GM12878 (cell line): ENCODE data around the gene RAMP2. TPM values are rescaled to one million over a fixed set of nuclear protein-coding genes. Genes with fewer than 3 reads are reported as not detected.

Source experiments
- BACH1 ChIP-seq: fragments of 450-650 bp; IDR thresholded peaks from 2 replicates; pipeline ENCODE4 v1.6.1; 2017; ENCODE audit warnings: mild to moderate bottlenecking, borderline replicate concordance
- BHLHE40 ChIP-seq, 2 experiments: fragments of 450-650 bp in 1 of 2; IDR thresholded peaks; 2 replicates each; pipeline ENCODE4 v1.6.1; 2011 to 2017; ENCODE audit warnings: low read depth in 2 of 2, borderline replicate concordance in 1 of 2, improper control_type of control experiment in 1 of 2, low read length in 1 of 2, mild to moderate bottlenecking in 1 of 2
- CHD2 ChIP-seq: IDR thresholded peaks from 2 replicates; pipeline ENCODE4 v1.6.1; 2011; ENCODE audit warnings: low read depth, low read length, improper control_type of control experiment, borderline replicate concordance
- IKZF2 ChIP-seq, 2 experiments: fragments of 450-650 bp; IDR thresholded peaks; 2 replicates each; pipeline ENCODE4 v1.6.1; 2017; ENCODE audit warnings: mild to moderate bottlenecking in 2 of 2, moderate library complexity in 2 of 2
- NRF1 ChIP-seq: conservative IDR thresholded peaks from 2 replicates; pipeline ENCODE4 v1.6.1; 2011; ENCODE audit warnings: mild to moderate bottlenecking, low read depth, low read length, improper control_type of control experiment
- POLR2A ChIP-seq: IDR thresholded peaks from 2 replicates; pipeline ENCODE4 v1.6.1; 2011; ENCODE audit warnings: low read depth, mild to moderate bottlenecking, low read length
- RUNX3 ChIP-seq: IDR thresholded peaks from 2 replicates; pipeline ENCODE4 v1.6.1; 2012; ENCODE audit warnings: low read length, inconsistent platforms
- SIN3A ChIP-seq: IDR thresholded peaks from 2 replicates; pipeline ENCODE4 v1.6.1; 2012; ENCODE audit warnings: low read depth, low read length, improper control_type of control experiment
- YY1 ChIP-seq: IDR thresholded peaks from 2 replicates; pipeline ENCODE4 v1.6.1; 2011; ENCODE audit warnings: low read depth, mild to moderate bottlenecking, low read length
- ZNF687 ChIP-seq: fragments of 450-650 bp; IDR thresholded peaks from 2 replicates; pipeline ENCODE4 v1.6.1; 2017; ENCODE audit warnings: mild to moderate bottlenecking, moderate library complexity
- polyA plus RNA-seq, 11 experiments: library from polyadenylated mRNA; depleted of rRNA in 4 of 11; unstranded in 6 of 11; stranded (reverse) in 5 of 11; fragments of >200 nt; fragmentation: Nextera tagmentation in 4 of 11; fragmentation: Illumina TruSeq in 1 of 11; extraction: Ambion mirVana in 4 of 11; extraction: Trizol in 1 of 11; gene quantifications; 1 replicate in 1 of 11; 2 replicates in 10 of 11; pipeline versions ENCODE4 v1.2.1 to v1.2.3, GENCODE V29; 2011 to 2016; ENCODE audit warnings: inconsistent platforms in 2 of 11, missing spikeins in 2 of 11, low read depth in 1 of 11
- total RNA-seq, 4 experiments: library from RNA; depleted of rRNA in 3 of 4; stranded (reverse); fragments of >200 nt in 3 of 4; fragmentation: Illumina TruSeq in 1 of 4; extraction: Trizol in 1 of 4; gene quantifications; 2 replicates each; pipeline versions ENCODE4 v1.2.1 to v1.2.3, GENCODE V29; 2013 to 2021

The RAMP2 gene
- total and polyA plus RNA-seq, 10 of the 15 experiments (the other 5 are each of a cell fraction or from before 2014, with no cell fraction given), result 0.14 to 0.32 (median 0.21) TPM; not detected in 4

GRCh38 chr17:42744806-42745617 lies 16.0 kb upstream of the RAMP2 start, which contains the start of gene EZH1 (continued):
- TF ChIP-seq ZNF687 (peak; percentile 92), RUNX3 (no peak), BACH1 (no peak), IKZF2 (IDR thresholded peaks at IDR 0.05) (peak in 1 of 2 experiments; percentile 20; a peak in 1 of 4 replicates), POLR2A (peak; percentile 83), NRF1 (peak; percentile 76), SIN3A (peak; percentile 53; the same call in 1 of the 2 replicates), CHD2 (0 out of 2 replicates have a peak, but pooled peaks have one; percentile 24), BHLHE40 (IDR thresholded peaks at IDR 0.05; ENCODE audit: borderline replicate concordance in 1 of 2, low read depth in 2 of 2, low read length in 1 of 2) (peak; percentile 80 to 91; a peak in 3 of 4 replicates), YY1 (peak; percentile 39; the same call in 1 of the 2 replicates)
